Measurements from ENCODE around the gene ARGFX.

- TF ChIP-seq CTCF (optimal IDR thresholded peaks at IDR 0.05 in 1 of 3, IDR thresholded peaks at IDR 0.05 in 1 of 3, conservative IDR thresholded peaks at IDR 0.05 in 1 of 3; ENCODE audit: extremely low read depth in 1 of 3, insufficient read depth in 2 of 3, low read length in 3 of 3) (no peak), EZH2 (IDR thresholded peaks at IDR 0.05; ENCODE audit: low read length) (no peak)
Observed at GRCh38 chr3:121517953-121518655, 49.6 kb upstream of the ARGFX start.

All from keratinocyte (primary cell).